Measurements from ENCODE around the gene GMPR. TPM values are rescaled to one million over a fixed set of nuclear protein-coding genes. Genes with fewer than 3 reads are reported as not detected.

The GMPR gene
- total and polyA plus RNA-seq, 10 of the 15 experiments (the other 5 are each of a cell fraction or from before 2014, with no cell fraction given), result 0.15 to 1.8 (median 0.49) TPM; not detected in 1

DNA sequence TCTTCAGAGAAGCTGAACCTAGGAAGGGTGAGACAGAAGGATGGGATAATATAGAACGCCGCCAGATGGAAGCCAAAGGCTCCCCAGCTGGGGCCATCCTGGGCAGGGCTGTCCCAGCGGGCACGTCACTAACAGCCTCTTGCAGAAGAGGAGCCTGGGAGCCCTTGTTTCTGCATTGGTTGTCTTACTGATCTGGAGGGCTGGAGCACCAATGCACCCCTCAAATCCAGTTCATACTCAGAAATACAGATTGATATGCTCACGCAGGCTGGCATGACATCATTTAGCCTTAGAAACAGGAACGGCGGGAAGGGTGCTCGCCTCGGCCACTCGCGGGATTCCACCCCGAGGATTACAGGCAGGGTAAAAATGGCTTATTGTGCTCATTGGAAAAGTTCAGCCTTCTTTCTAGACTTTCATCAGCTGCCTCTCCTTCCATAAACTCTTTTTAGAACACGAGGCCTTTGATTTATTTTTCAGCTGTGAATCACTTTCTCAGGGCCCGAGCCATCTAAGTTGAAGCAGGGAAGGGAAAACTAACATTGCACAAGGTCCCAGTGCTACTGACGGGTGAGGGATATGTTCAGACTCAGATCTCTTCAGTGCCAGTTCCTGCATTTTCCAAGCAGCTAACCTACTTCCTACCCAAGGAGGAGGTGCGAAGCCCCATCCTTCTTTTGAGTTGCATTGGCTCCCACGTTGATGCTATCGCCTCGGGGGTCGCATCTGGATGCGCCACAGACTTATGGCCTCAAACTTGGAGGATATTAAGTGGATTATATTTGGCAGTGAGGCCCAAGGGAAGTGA lies 82.3 kb downstream of the GMPR start:
- Histone ChIP-seq H2AFZ (ENCODE audit: control insufficient read depth, low read depth, low read length) (no peak overlapping the region), H3K36me3 (ENCODE audit: control insufficient read depth in 2 of 2, insufficient read depth in 2 of 2, low read length in 1 of 2) (peaks cover 5 to 25% of the 10 kb centered on the region in 2 experiments; a peak in 2 of 4 replicates), H3K9me3 (replicated peaks; ENCODE audit: control insufficient read depth, insufficient read depth, low read length) (no peaks in the 10 kb centered on the region), H4K20me1 (ENCODE audit: control insufficient read depth, insufficient read depth) (no peaks in the 10 kb centered on the region), H3K9ac (ENCODE audit: control insufficient read depth, insufficient read depth, low read length) (no peak overlapping the region), H3K27ac (ENCODE audit: control insufficient read depth, insufficient read depth) (peak overlapping the region; percentile 56), H3K4me3 (peak overlapping the region; percentile 43), H3K27me3 (replicated peaks in 1 of 2; ENCODE audit: control insufficient read depth in 2 of 2, insufficient read depth in 2 of 2, low read length in 1 of 2) (no peaks in the 10 kb centered on the region), H3K79me2 (ENCODE audit: control insufficient read depth, insufficient read depth, low read length) (no peaks in the 10 kb centered on the region; the same call in 1 of the 2 replicates), H3K4me1 (ENCODE audit: control insufficient read depth, insufficient read depth, low read length) (peaks cover 31% of the 10 kb centered on the region), H3K4me2 (ENCODE audit: control insufficient read depth, insufficient read depth) (peak overlapping the region; percentile 90)
- in situ Hi-C loops (cut with MboI), result no loop called here
- no peak for TF ChIP-seq FOXM1 (IDR thresholded peaks at IDR 0.05; ENCODE audit: low read depth, low read length)
- TF ChIP-seq, protein P1, sequence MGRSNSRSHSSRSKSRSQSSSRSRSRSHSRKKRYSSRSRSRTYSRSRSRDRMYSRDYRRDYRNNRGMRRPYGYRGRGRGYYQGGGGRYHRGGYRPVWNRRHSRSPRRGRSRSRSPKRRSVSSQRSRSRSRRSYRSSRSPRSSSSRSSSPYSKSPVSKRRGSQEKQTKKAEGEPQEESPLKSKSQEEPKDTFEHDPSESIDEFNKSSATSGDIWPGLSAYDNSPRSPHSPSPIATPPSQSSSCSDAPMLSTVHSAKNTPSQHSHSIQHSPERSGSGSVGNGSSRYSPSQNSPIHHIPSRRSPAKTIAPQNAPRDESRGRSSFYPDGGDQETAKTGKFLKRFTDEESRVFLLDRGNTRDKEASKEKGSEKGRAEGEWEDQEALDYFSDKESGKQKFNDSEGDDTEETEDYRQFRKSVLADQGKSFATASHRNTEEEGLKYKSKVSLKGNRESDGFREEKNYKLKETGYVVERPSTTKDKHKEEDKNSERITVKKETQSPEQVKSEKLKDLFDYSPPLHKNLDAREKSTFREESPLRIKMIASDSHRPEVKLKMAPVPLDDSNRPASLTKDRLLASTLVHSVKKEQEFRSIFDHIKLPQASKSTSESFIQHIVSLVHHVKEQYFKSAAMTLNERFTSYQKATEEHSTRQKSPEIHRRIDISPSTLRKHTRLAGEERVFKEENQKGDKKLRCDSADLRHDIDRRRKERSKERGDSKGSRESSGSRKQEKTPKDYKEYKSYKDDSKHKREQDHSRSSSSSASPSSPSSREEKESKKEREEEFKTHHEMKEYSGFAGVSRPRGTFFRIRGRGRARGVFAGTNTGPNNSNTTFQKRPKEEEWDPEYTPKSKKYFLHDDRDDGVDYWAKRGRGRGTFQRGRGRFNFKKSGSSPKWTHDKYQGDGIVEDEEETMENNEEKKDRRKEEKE (IDR thresholded peaks at IDR 0.05), result no peak
- no peak for TF ChIP-seq ZNF274 (IDR thresholded peaks at IDR 0.05; ENCODE audit: insufficient read depth, insufficient read length)
- TF ChIP-seq ZNF24 (IDR thresholded peaks at IDR 0.05), result no peak
- no peak for TF ChIP-seq CHD1 (IDR thresholded peaks at IDR 0.05; ENCODE audit: low read depth, low read length)
- TF ChIP-seq NFYA (IDR thresholded peaks at IDR 0.05; ENCODE audit: borderline replicate concordance, low read depth, low read length), result no peak
- ChIA-PET CTCF (interaction anchor here (0.8 to 9.3 kb wide), 11 partner anchors 12 to 443 kb away, joined by 3 to 53 read pairs (median 8); no protein-coding TSS in a partner anchor), POLR2A (interaction anchor here (0.8 to 1.3 kb wide), 3 partner anchors 19 to 441 kb away, joined by 3 to 5 read pairs (median 3); partner anchors contain the start of gene ATXN1), SMC1A (ENCODE audit: uncharacterized antibody, unreplicated experiment) (interaction anchor here (0.9 to 3.3 kb wide), 7 partner anchors 10 to 443 kb away, joined by 3 to 13 read pairs (median 4); no protein-coding TSS in a partner anchor), RAD21 (ENCODE audit: unreplicated experiment) (interaction anchor here (0.8 to 3.8 kb wide), 6 partner anchors 16 to 443 kb away, joined by 3 to 18 read pairs (median 5); no protein-coding TSS in a partner anchor)
- no TSS peak for BruUV-seq (replicated peaks)
- FAIRE-seq, result no peak
- no peak; the same call in 2 of the 3 replicates for ATAC-seq
- intact Hi-C loops (cut with micrococcal nuclease; ENCODE audit: unreplicated experiment), result no loop called here
- no peak for DNase-seq (ENCODE audit: low read depth, low spot score)
- WGBS (ENCODE audit: insufficient coverage, insufficient replicate concordance, low lambda C conversion rate, missing lambda C conversion rate), result 92% methylated on average over 21 of the region's 21 CpGs
